Urothelium cell line (cell line): ENCODE data around the gene CEP43.

Experiments
- DNase-seq: peaks from one replicate; pipeline ENCODE4 v3.0.0; 2011; ENCODE audit warnings: low spot score, mixed read lengths
- FAIRE-seq: peaks from 2 replicates; lab custom pipeline; 2011; peaks lifted over from hg19 to GRCh38; lab: Jason Lieb, UNC

The CEP43 gene

DNA sequence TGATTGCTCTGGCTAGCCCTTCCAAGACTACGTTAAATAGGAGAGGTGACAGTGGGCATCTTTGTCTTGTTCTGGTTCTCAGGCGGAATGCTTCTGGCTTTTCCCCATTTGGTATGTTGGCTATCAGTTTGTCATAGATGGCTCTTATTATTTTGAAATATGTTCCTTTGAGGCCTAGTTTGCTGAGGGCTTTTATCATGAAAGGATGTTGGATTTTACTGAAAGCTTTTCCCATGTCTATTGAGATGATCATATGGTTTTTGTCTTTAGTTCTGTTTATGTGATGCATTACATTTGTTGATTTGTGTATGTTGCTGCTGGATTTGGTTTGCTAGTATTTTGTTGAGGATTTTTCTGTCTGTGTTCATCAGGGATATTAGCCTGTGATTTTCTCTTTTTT lies 32.9 kb upstream of the CEP43 start:
- FAIRE-seq (no peak), DNase-seq (no peak)

DNA sequence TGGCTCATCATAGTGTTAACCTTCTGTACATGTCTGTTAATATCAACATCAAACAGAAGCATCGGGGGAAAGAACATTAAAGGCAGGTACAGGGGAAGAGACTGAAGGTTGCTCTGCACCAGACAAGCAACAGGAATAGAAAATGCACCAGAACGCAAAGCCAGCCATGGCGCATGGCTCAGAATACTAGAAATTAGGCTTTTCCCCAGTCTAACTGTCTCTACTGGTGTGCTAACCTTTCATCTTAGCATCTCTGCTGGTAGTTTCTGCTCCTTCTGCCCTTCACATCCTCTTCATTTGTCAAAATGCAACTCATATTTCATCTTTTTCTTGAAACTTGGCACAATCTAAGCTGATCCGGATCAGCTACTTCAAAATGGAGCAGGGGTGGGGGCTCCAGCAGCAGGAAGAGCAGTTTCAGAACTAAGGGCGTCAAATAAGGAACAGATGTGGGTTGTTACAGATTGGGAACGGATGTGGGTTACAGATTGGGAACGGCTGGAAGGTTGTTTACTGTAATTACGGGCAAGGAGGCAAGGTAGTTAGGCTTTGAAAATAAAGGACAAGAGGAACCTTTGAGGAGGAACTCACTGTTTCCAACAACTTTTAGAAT lies 29.7 kb upstream of the CEP43 start:
- FAIRE-seq, result no peak
- no peak for DNase-seq

DNA sequence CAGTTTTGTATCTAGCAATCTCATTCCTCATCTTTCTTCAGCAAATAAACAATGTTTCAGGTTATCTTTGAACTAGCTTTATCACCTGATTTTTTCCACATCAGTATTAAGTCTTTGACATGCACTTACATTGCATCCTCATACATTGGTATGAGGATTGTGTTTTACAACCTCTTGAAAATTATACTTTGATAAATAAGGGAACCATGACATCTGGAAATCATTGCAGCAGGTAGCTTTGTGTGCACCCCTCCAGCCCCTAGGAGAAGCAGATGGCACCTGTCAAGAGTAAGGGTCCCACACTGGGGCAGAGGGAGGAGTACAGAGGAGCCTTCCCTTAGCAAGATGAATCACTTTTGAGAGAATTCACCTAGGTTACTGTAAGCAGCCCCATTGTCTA lies 29.1 kb upstream of the CEP43 start:
- FAIRE-seq (no peak), DNase-seq (no peak)

DNA sequence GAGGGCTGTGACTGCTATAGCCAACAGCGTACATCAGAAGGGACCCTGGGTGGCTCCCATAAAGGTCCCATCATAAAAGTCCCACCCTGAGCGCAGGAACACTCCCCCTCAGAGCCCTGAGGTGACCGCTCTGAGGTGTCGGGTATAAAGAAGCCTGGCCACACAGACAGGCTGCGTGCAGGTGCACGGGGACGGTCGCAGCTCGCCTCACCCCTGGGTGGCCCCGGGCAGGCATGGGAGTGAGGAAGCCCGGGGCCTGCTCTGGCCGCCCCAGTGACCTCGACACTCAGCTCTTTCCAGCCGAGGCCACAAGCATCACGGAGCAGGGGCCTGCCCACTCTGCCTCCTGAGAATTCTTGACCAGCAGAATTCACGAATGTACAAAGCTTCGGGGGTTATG lies 28.4 kb upstream of the CEP43 start:
- no peak for FAIRE-seq

DNA sequence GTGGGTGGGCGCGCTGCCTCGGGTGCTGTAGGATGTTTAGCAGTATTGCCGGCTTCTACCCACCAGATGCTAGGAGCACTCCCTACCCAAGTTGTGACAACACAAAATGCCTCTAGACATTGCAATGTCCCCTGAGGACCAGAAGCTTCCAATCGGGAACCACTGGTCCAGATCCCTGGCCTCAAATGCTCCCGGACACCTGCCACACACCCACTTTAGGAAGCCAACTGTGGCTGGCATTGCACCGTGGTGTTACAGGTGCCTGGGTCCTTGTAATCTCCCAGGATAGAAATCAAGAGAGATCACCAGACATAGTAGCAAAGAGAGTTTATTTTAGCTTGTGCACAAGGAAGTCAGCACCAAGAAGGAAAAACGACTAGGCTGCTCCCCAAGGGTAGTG lies 27.9 kb upstream of the CEP43 start:
- FAIRE-seq, result no peak
- DNase-seq, result no peak

More for the DNA sequence above, 28.4 kb upstream of the CEP43 start:
- DNase-seq, result no peak

DNA sequence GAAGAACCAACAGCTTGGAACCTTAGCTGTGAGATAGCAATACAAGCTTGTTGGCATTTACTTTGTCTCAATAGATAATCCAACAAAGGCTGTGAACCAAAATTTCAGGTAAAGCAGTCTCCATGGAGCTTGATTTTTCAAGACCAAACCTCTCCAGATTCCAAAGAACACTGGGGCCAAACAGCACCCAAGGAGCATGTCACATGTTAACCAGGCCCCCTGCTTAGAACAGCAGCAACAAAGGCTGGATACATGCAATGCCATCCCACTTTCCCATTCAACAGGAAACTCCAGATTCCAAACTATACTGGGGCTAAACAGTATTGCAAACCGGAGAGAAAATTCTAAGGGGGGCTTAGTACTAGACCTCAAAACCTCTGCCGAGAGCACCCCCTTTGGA lies 27.1 kb upstream of the CEP43 start:
- DNase-seq, result no peak
- FAIRE-seq, result no peak

DNA sequence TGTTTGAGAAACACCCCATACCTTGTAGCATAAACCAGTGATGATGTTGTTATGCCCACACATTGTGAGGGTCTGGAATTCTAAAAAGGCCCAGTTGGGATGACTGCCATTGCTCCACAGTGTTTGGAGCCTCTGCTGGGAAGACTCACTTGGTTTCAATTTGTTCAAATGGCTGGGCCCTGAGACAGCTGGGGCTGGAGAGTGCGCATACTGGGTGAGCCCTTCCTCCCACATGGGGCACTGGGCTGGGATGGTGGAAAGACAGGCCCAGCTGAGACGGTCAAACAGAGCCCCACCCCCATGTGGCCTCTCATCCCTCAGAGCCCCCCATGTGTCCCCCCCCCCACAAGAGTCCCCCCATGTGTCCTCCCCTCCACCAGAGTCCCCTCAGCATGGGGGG lies 22.6 kb upstream of the CEP43 start:
- no peak for FAIRE-seq

DNA sequence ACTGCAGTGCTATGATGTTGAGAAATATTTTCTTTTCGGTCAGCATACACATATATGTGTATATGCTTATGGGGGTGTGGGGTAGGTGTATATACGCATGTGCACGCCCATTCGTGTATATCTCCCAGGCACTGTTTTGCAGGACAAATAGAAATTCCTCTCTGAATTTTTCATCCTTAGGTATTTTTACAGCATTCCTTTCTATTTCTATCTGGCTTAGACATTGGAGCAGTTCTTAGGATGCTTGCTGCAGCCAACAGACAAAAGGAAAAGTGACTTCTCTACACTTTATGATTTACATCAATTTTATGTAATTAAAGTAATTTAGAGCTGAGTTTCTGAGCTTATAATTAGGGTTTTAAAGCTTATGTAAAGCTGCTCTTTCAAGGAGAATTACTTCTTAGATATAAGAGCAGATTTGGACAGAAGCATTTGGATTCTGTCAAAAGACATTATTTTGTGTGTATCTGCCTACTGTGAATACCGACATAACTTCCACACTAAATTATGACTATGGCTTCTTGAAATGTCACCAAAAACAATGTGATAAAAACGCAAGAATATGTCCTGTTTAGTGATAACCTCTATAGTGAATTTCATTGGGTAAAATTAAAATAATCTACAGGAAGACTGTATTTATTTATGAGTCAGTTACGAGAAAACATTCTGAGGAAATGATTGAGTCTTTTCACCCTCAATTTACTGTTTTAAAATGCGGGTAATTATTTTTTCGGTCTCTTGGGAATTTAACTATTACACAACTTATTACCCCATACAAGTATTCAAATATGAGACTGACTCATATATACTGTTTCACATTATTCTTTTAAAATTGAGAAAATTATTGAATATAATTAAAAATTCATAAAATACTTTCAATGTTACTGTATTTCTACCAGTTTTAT lies 21.3 kb upstream of the CEP43 start:
- no peak for DNase-seq
- no peak for FAIRE-seq

More for the DNA sequence above, 22.6 kb upstream of the CEP43 start:
- no peak for DNase-seq

DNA sequence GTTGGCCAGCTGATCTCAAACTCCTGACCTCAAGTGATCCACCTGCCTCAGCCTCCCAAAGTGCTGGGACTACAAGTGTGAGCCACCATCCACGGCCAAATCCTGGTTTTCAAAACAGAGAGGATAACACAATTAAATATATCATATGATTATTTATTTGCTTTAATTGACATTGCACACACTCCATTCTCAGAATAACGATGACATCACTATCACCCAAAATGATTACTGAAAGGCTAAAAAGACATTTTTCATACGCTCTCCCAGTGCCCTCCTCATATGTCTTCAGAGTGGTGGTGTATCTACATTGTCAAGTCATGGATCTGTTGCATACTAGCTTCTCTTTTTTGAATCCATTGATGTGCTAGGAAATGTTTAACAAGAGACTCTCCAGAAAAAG lies 18.5 kb upstream of the CEP43 start:
- FAIRE-seq (no peak), DNase-seq (no peak)

DNA sequence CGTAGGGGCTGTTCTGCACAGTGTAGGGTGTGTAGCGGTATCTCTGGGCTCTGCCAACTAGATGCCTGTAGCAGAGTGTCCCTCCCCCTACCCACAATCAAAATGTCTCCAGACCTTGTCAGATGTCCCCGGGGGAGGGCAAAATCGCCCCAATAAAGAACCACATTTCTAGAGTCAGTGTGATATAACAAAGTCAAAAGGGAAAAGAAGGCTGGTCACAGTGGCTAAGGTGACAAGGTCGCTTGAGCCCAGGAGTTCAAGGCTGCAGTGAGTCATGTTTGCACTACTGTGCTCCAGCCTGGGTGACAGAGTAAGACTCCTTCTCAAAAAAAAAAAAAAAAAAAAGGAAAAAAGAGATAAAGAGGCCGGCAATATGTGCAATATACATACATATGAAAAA lies 11.7 kb upstream of the CEP43 start:
- FAIRE-seq (no peak), DNase-seq (no peak)

DNA sequence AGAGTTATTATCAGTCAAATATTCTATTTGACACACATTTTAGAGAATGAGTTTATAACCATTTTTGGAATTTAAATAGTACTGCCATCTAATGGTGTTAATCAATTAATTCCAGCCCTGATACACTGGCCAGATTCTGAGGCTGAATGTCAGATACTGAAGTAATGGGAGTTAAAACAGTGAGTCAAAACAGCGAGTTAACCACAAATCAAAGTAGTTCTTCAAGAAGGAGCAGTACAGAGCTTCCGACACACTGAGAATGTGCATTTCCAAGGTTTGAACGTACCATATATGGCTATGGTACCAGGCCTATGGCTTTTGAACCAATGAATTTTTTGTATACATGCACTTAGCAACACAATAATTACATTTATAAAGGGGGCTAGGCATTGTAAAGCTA lies 11.3 kb upstream of the CEP43 start:
- FAIRE-seq, result no peak
- DNase-seq, result no peak

DNA sequence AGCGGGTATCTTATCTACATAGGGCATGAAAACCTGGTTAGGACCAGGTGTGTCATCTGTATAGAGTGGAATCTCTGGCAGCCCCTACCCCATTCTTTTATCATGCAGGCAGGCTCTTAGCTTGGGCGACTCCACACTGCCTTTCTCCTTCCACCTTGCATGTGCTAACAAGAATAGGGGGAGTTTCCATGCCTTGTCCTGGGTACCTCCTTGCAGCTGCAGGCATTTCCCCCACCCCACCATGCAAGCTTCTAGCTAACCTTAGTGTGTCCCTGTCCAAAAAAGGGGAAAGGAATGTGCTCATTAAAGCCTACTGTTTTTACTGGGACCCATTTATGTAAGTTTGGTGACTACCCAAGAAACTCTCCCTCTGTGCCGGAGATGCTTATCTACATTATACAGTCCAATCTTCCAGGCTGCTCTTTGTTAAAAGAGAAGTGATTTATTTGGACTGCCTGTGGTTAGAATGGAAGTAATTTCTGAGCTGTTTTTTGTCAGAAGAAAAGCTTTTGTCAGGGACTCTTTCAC lies 10.5 kb upstream of the CEP43 start:
- DNase-seq (no peak), FAIRE-seq (no peak)

DNA sequence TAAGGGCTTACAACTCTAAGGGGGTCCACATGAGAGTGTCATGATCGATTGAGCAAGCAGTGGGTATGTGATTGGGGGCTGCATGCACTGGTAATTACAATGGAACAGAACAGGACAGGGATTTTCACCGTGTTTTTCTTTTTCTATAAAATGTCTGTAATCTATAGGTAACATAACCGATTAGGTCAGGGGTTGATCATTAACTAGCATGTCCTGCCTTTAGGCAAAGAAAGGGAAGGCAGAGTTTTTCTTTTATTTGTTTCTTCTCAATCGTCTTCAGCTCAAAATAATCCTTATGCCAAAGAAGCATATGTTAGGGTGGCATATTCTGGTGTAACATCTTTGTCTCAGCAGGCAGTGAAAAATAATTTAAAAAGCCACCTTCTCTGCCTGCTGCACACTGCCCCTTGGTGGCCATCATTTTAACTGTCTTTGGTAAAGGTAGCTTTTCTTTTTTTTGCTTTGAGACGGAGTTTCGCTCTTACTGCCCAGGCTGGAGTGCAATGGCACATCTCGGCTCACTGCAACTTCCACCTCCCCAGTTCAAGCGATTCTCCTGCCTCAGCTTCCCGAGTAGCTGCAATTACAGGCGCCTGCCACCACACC lies 9.7 kb upstream of the CEP43 start:
- no peak for FAIRE-seq
- DNase-seq, result no peak

DNA sequence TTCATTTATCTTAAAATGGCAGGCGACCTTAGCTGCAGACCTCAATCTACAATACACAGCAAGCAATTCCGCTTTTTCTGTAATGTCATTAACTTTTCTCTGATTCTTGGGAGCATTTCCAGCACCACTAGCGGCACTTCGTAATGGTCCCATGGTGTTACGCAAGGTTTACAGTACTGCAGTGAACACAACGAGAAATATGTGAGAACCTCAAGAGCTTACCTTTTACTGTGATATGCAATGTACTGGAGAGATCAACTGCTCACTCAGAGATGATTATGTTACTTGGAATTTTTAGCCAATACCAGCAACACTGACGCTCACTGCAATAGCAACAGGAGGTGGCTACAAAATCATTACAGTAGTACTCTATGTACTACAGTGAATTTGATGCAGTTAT lies 2.8 kb upstream of the CEP43 start:
- no peak for DNase-seq
- FAIRE-seq, result no peak

DNA sequence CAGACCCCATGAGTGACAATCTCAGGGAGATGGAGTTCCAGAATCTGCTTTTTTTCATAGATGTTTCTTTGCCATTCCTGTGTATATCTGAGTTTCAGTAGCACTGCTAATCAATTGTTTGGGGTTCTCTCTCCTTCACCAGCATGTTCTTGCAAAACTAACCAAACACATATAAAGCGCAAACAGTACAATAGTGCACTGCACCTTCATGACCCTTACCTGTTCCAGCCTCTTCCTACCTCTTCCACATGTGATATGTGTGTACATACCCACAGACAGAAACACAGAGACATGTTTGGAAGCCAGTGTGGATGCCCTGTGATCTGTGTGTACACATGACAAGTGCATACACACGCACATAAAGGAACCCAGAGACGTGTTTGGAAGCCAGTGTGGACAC lies 1.8 kb upstream of the CEP43 start:
- FAIRE-seq, result no peak
- DNase-seq, result no peak

DNA sequence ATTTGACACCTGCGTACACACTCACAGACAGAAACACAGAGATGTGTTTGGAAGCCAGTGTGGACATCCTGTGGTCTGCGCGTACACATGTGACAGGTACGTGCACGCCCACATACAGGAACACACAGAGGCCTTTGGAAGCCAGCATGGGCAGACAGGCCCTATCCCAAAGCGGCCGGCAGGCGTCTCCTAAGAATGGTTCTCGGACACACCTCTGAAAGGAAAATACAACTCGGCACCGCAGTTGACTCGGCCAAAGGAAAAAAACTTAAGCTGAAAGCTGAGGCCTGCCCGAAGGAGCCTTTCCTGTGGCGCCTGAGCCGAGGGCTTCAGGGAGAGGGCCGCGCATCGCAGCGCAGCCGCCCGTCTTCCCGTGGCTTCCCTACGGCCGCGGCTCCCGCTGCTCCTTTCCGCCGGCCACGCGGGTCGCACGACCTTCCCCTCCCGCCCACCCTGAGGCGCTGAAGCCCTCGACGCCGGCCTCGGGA lies 1.4 kb upstream of the CEP43 start:
- FAIRE-seq, result peak; percentile 88
- DNase-seq, result peak; percentile 77

DNA sequence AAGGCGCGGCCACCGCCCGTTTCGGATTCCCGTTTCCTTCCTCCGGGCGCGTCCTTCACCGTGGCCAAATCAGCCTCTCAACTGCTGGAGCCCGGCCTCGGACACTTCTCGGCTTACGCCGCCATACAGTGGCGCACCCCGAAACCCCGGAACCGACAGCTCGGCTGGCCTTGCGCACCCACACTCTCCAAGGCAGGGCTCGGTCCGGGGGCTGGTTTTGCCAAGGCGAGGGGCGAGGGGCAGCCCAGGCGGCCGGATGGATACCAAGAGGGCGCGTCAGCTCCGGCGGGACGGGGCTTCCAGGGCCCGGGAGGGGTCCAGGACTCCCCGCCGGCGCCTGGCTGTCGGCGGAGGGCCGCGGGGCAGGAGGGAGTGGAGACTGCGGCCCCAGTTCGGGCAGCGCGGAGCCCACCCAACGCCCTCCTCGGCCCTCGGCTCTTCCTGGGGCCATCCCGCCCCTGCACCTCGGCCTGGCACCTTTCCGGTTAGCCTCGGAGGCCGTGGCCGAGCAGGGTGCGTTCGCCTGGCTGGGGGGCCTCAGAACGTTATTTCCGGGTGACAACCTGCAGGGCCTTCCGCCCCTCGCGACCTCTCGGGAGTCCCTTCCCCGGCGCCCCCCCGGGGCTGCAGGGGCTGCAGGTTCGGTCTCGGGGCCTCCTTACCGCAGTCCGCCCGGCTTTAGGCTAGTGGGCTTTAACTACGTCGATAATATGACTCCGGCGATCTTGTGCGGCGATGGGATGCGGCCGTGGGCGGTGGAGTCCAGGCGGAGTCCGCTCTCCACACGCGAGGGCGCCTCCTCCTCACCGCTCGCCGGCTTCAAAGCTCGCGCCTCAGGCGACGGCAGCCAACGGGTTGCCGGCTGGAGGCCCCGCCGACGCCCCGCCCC lies 697 bp upstream of the CEP43 start:
- DNase-seq (no peak), FAIRE-seq (no peak)

DNA sequence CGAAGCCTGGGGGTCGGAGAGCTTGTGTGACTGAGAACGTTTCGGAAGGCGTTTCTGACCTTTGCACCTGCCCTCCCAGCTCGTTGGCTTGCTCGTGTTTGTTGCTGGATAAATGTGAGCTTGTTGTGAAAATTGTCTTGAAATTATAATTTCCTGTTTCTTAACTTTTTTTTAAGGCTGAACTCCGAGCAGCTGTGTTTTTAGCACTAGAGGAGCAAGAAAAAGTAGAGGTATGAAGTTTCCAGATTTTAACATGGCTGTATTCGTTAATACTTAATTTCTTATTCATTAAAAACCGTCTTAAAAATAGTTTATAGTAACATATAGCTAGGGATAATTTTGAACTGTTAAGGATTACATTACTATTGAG lies 672 bp downstream of the CEP43 start:
- FAIRE-seq, result no peak
- no peak for DNase-seq

DNA sequence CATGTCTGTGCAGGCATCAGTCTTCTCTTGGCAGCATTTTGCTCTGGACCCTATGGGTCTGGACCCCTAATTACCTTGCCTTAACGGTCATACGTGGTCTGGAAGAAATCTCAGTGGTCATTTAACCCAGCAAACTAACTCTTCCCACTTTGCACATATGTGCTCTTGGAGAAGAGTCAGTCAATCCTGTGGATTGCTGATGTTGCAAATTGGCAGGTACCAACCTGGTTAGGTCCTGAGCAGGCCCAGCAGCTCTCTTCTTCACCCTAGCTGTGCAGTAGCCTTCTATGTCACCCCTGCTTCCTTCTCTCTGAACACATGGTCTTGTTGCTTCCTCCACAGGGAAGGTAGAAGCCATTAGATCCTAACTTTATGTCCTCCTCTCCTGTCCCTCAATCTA lies 1.6 kb downstream of the CEP43 start:
- no peak for FAIRE-seq

DNA sequence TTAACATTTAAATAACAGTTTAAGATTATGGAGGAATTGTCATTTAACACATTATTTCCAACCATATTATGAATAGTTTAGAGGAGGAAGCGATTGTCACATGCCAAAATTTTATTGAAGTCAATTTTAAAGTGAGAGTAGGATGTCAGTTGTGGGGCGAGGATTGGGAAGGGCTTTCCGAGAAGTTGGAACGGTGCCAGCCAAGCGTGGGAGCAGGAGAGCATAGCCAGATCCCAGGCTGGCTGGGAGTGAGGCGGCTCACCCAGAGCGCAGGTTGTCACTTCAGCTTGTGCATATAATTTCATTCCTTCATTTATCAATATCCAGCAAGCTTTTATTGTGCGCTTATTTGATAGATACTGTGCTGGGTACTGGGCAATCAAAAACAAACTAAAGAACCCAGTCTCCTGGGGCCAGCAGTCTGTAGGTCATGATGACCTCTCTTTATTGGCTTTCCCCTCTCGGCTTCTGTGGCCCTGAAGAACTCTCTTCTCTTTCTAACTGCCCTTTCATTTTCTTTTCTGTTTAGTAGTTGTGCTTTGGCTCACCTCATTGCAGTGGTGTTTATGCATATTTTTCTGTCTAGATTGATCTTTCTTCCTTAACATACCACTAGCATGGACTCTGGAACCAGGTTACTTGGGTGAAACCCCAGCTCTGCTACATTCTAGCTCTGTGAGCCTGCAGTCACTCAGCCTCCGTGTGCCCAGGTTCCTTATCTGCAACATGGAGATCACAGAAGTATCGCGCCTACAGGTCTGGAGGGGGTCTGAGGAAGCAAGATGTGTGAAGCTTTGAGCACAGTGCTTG lies 6.4 kb downstream of the CEP43 start:
- no peak for DNase-seq
- no peak for FAIRE-seq

More for the DNA sequence above, 1.6 kb downstream of the CEP43 start:
- no peak for DNase-seq
